ENCODE measurements around the gene TNS3. TPM values are rescaled to one million over a fixed set of nuclear protein-coding genes. Genes with fewer than 3 reads are reported as not detected.

TNS3 gene
- total RNA-seq, 4 donors from 2014 or later: 70.9 to 112 (median 98.6) TPM

DNA sequence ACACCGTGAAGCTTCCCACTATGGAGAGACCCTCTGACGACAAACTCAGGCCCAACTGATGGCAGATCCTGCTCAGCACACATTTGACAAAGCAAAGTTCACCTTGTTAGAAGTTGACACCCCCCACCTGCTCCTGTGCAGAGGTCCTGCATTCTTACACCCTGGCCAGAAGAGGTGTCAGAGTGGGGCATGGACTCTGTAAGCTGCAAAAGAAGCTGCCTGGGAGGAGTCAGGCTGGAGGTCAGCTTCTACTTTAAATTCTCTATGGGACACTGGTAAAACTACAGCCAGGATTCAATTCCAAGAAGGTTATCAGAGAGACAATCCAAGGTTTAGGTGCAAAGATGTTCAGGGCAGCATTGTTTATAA, 20.0 kb upstream of the TNS3 start:
- TF ChIP-seq, protein P1, sequence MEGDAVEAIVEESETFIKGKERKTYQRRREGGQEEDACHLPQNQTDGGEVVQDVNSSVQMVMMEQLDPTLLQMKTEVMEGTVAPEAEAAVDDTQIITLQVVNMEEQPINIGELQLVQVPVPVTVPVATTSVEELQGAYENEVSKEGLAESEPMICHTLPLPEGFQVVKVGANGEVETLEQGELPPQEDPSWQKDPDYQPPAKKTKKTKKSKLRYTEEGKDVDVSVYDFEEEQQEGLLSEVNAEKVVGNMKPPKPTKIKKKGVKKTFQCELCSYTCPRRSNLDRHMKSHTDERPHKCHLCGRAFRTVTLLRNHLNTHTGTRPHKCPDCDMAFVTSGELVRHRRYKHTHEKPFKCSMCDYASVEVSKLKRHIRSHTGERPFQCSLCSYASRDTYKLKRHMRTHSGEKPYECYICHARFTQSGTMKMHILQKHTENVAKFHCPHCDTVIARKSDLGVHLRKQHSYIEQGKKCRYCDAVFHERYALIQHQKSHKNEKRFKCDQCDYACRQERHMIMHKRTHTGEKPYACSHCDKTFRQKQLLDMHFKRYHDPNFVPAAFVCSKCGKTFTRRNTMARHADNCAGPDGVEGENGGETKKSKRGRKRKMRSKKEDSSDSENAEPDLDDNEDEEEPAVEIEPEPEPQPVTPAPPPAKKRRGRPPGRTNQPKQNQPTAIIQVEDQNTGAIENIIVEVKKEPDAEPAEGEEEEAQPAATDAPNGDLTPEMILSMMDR (IDR thresholded peaks at IDR 0.05): no peak
- ATAC-seq (ENCODE audit: low FRiP score) (no peak), DNase-seq (ENCODE audit: low spot score) (no peak)

DNA sequence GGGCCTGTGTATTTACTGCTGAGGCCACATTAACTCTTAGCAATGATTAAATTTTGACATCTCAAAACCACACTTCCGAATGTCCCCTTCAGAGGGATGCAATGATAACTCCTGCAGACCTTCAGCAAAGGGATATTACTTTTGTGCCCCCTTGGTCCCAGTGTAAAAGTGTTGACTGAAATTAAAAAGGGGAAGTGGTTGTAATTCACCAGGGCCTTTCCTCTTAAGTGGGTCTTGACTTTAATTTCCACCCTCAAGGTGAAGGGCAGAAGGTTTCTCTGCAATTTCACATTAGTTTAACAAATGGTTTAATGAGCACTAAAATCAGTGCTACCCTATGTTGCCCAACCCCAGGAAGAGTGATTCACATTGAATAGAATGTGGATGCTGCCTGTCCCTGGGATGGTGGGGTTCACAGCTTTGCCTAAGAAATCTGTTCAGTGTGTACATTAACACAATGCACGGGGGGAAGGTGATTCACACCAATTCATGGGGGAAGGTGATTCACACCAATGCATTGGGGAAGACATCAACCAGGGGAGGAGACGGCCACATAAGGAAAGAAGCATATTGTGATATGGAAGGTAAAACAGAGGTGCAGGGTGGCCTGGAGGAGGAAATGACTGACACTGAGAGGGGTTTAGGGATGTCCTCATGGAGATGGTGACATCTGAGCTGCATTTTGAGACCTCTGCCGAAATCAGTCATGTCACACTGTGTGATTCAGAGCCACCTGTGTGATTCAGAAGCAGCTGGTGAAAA, 19.4 kb upstream of the TNS3 start:
- ATAC-seq (ENCODE audit: low FRiP score) (peak; percentile 52), DNase-seq (ENCODE audit: low spot score) (no peak)
- TF ChIP-seq, protein P1 (IDR thresholded peaks at IDR 0.05): no peak

DNA sequence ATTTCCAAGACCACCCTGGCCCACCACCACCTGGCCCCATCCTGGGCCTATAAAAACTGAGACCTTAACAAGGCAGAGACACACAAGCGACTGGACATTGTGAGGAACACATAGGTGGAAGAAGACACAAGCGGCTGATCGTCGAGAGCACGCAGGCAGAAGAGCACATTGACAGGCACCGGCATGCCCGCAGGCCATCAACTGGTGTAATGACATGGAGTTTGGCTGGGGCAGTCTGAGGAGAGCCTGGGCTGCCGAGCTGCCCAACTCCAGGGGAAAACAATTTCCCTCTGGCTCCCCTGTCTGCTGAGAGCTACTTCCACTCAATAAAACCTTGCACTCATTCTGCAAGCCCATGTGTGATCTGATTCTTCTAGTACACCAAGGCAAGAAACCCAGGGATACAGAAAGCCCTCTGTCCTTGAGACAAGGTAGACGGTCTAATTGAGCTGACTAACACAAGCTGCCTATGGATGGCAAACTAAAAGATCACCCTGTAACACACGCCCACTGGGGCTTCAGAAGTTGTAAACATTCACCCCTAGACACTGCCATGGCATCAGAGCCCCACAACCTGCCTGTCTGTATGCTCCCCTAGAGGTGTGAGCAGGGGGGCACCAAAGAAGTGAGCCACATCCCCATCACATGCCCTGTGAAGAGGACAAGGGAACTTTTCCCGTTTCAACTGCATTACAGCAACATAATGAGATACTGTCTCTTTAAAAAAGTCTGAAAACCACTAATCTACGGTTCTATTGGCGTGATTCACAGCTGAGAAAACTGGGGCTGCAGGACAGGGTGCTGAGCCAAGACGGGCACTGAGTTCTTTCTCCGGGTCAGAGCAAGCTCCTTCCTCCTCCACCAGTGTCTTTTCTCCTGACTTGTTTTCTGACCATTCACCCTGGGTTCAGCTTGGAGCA, 18.5 kb upstream of the TNS3 start:
- DNase-seq (ENCODE audit: low spot score) (no peak), ATAC-seq (ENCODE audit: low FRiP score) (peak; percentile 63)
- TF ChIP-seq, protein P1 (IDR thresholded peaks at IDR 0.05): no peak

DNA sequence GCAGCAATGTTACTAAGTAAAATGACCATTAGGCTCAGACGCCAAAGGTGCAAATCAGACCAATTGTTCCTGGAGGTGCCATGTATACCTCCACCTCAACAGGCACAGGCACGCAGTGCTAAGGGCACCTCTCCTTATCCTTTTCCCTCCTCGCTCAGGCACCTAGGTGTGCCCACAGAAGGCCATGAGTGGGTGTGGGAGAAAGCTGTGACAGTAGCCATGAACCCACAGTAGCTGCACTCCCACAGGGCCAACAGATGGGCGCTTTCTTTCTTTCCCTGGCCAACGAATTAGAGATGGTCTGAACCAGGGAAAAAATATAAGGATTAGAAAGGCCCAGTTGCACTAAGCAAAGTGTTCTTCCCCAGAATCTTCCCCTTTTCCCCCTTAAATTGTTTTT, 15.5 kb upstream of the TNS3 start:
- TF ChIP-seq, protein P1 (IDR thresholded peaks at IDR 0.05): no peak
- ATAC-seq (ENCODE audit: low FRiP score) (no peak), DNase-seq (ENCODE audit: low spot score) (no peak)

DNA sequence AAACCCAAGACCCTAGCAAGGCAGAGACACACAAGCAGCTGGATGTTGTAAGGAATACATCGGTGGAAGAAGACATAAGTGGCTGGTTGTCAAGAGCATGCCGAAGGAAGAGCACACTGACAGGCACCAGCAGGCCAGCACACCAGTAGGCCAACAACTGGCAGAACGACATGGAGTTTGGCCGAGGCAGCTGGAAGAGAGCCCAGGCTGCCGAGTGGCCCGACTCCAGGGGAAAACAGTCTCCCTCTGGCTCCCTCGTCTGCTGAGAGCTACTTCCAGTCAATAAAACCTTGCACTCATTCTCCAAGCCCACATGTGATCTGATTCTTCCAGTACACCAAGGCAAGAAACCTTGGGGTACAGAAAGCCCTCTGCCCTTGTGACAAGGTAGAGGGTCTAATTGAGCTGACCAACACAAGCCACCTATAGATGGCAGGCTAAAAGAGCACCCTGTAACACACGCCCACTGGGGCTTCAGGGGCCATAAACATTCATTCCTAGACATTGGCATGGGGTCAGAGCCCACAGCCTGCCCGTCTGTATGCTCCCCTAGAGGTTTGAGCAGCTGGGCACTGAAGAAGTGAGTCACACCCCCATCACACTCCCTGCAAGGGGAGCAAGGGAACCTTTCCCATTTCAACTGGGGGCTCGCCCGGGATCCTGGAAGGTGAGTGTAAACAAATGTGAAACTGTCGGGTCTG, 14.7 kb upstream of the TNS3 start:
- no peak for ATAC-seq (ENCODE audit: low FRiP score)
- DNase-seq (ENCODE audit: low spot score): no peak
- TF ChIP-seq, protein P1 (IDR thresholded peaks at IDR 0.05): no peak

DNA sequence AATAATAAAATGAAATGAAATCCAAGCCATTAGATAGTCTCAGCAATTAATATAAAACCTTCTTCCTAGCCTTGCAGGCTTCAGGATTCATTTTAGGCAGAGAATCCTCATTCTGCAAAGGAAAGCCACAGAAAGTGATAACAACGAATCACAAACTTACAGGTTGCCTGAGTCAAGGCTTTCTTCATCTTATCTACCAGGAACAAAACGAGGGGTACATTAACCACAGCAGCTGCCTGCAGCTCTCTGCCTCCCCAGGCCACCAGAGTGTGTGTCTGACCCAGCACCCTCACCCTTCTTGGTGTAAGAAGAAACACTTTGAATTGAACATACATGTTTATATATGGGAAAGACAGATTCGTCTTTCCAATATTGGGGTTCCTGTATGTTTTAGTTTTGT, 12.5 kb upstream of the TNS3 start:
- TF ChIP-seq, protein P1 (IDR thresholded peaks at IDR 0.05): no peak
- no peak for DNase-seq (ENCODE audit: low spot score)
- ATAC-seq (ENCODE audit: low FRiP score): no peak

All from omental fat pad (tissue), 4 donors.